HG02885 (cell line): ENCODE data around the gene KDM8.
"Not testable (repeated sequence)": the region's sequence is repeated elsewhere in the genome, so short reads cannot be mapped to it uniquely, and the experiment has no call there.

Source experiments
- ATAC-seq: cut with Tn5 transposase; IDR thresholded peaks from one replicate; pipeline ENCODE4 v1.9.1; 2021; ENCODE audit warnings: mild to moderate bottlenecking; ENCODE audit not compliant: unreplicated experiment, poor library complexity

KDM8 gene

GRCh38 chr16:27190316-27190871 is 12.9 kb upstream of the KDM8 start:
- no peak for ATAC-seq

GRCh38 chr16:27191352-27191924 is 11.9 kb upstream of the KDM8 start:
- no peak for ATAC-seq

- no peak for ATAC-seq
Observed at GRCh38 chr16:27193300-27193990, 9.9 kb upstream of the KDM8 start.

GRCh38 chr16:27195076-27195741 is 8.1 kb upstream of the KDM8 start:
- ATAC-seq = no peak

- no peak for ATAC-seq
Observed at GRCh38 chr16:27195941-27196595, 7.3 kb upstream of the KDM8 start.

GRCh38 chr16:27197004-27197403 is 6.3 kb upstream of the KDM8 start:
- no peak for ATAC-seq

- ATAC-seq = no peak
Observed at GRCh38 chr16:27198451-27199234, 4.7 kb upstream of the KDM8 start.

- ATAC-seq = no peak
Observed at GRCh38 chr16:27199235-27199586, 4.1 kb upstream of the KDM8 start.

- ATAC-seq = peak; percentile 32
Observed at GRCh38 chr16:27199736-27200135, 3.6 kb upstream of the KDM8 start.

GRCh38 chr16:27200914-27201313 is 2.4 kb upstream of the KDM8 start:
- ATAC-seq = not testable (repeated sequence)

GRCh38 chr16:27202923-27203506 is 311 bp upstream of the KDM8 start:
- peak; percentile 74 for ATAC-seq

GRCh38 chr16:27204312-27204915 is 1.1 kb downstream of the KDM8 start:
- ATAC-seq = no peak

- ATAC-seq = no peak
Observed at GRCh38 chr16:27205423-27206065, 2.2 kb downstream of the KDM8 start.

- not testable (repeated sequence) for ATAC-seq
Observed at GRCh38 chr16:27207121-27207520, 3.8 kb downstream of the KDM8 start.

- no peak for ATAC-seq
Observed at GRCh38 chr16:27208081-27208680, 4.9 kb downstream of the KDM8 start.

GRCh38 chr16:27208796-27209195 is 5.5 kb downstream of the KDM8 start:
- no peak for ATAC-seq

GRCh38 chr16:27209591-27209990 is 6.3 kb downstream of the KDM8 start:
- ATAC-seq = no peak

GRCh38 chr16:27210174-27210573 is 6.8 kb downstream of the KDM8 start:
- ATAC-seq = no peak

- ATAC-seq = no peak
Observed at GRCh38 chr16:27211026-27211425, 7.7 kb downstream of the KDM8 start.
